Aorta (tissue), 5 donors: Measurements from ENCODE around the gene ANP32A. TPM values are rescaled to one million over a fixed set of nuclear protein-coding genes. Genes with fewer than 3 reads are reported as not detected.

Experiments
- ATAC-seq: fragments of 200-7000 bp; cut with Tn5 transposase; one replicate; pipeline ENCODE4 v1.9.1; 2022; ENCODE audit warnings: moderate library complexity; ENCODE audit not compliant: low FRiP score
- DNase-seq, 2 donors: peaks; one replicate each; pipeline ENCODE4 v3.0.0-alpha.2; 2020
- H3K27ac ChIP-seq, 2 donors: one replicate each; pipeline ENCODE4 v1.5.1; 2013; ENCODE audit warnings: low read length in 2 of 2, mild to moderate bottlenecking in 2 of 2, moderate library complexity in 2 of 2, control low read depth in 1 of 2, inconsistent platforms in 1 of 2, low read depth in 1 of 2
- H3K27me3 ChIP-seq, 2 donors: one replicate each; pipeline ENCODE4 v1.6.1; 2013; ENCODE audit warnings: control low read depth in 1 of 2, low read length in 1 of 2, mild to moderate bottlenecking in 1 of 2, moderate library complexity in 1 of 2; ENCODE audit not compliant: insufficient read depth in 2 of 2, control insufficient read depth in 1 of 2
- H3K36me3 ChIP-seq, 2 donors: one replicate each; pipeline ENCODE4 v1.6.1; 2013; ENCODE audit warnings: control low read depth in 1 of 2, low read length in 1 of 2, mild to moderate bottlenecking in 1 of 2; ENCODE audit not compliant: insufficient read depth in 2 of 2, control insufficient read depth in 1 of 2
- H3K4me1 ChIP-seq, 2 donors: one replicate each; pipeline ENCODE4 v1.6.1; 2013; ENCODE audit warnings: low read length in 2 of 2, control low read depth in 1 of 2, mild to moderate bottlenecking in 1 of 2, moderate library complexity in 1 of 2; ENCODE audit not compliant: insufficient read depth in 2 of 2, control insufficient read depth in 1 of 2
- H3K4me3 ChIP-seq, 2 donors: one replicate each; pipeline ENCODE4 v1.5.1; 2013; ENCODE audit warnings: low read length in 2 of 2, control low read depth in 1 of 2, mild to moderate bottlenecking in 1 of 2
- H3K9me3 ChIP-seq: one replicate; pipeline ENCODE4 v1.6.1; 2013; ENCODE audit warnings: mild to moderate bottlenecking, low read length; ENCODE audit not compliant: control insufficient read depth
- WGBS, 2 donors: extraction: QIAGEN DNeasy Blood & Tissue Kit; methylation state at CpG; one replicate each; pipeline ENCODE4 v1.1.7; 2013; 5-methylcytosine and 5-hydroxymethylcytosine counted together
- intact Hi-C, 2 donors: fragments of 100-400 bp; cut with DNase I; formaldehyde crosslinking; loops; one replicate each; pipeline versions ENCODE4 v1.14.2 to v1.15.0; 2022
- polyA plus RNA-seq, 2 donors: library from polyadenylated mRNA; stranded (reverse); fragments of 200-250 nt; gene quantifications; one replicate each; pipeline ENCODE4 v1.2.3, GENCODE V29; 2013
- total RNA-seq, 2 donors: library from RNA; stranded (reverse); fragmentation: NEBNext Ultra II Directional; extraction: Animal tissue kit (Norgen Biotek cat#: 25700); gene quantifications; one replicate each; pipeline ENCODE4 v1.2.1, GENCODE V29; 2021
- donor health status: healthy with polysubstance abuse.
- donor health status: Bipolar disorder and iron deficiency.
- donor health status: DM: no; HTN: no; CAD: no.
- donor health status: DM: no; HTN: no; CAD: no.
- donor health status: DM: yes; HTN: yes; CAD: no.

The ANP32A gene
- total and polyA plus RNA-seq, 4 donors = 63.2 to 106 (median 69.8) TPM

- no peaks in the 10 kb centered on the region for H3K36me3 ChIP-seq
- DNase-seq (peak; percentile 73 to 86), ATAC-seq (peak; percentile 60)
- intact Hi-C loops = loop anchor here in 1 of 2 donors (5.0 kb wide), 1 partner anchor 85 kb away; no protein-coding TSS in a partner anchor
- peak overlapping the region; percentile 67 to 86 for H3K4me3 ChIP-seq
- no peaks in the 10 kb centered on the region for H3K4me1 ChIP-seq
- H3K9me3 ChIP-seq = no peaks in the 10 kb centered on the region
- H3K27ac ChIP-seq = peak overlapping the region; percentile 43 to 44
- WGBS, 2 donors = 0% methylated on average over 44 to 64 of the region's 64 CpGs
- no peaks in the 10 kb centered on the region for H3K27me3 ChIP-seq
Observed at GRCh38 chr15:68817304-68818065, 3.2 kb downstream of the ANP32A start.

- 3% methylated on average over 13 of the region's 13 CpGs for WGBS, 2 donors
- intact Hi-C loops = loop anchor here in 1 of 2 donors (5.0 kb wide), 1 partner anchor 85 kb away; no protein-coding TSS in a partner anchor
Observed at GRCh38 chr15:68816795-68817303, 3.8 kb downstream of the ANP32A start.

GRCh38 chr15:68816158-68816557 lies 4.5 kb downstream of the ANP32A start:
- no peaks in the 10 kb centered on the region for H3K27me3 ChIP-seq
- 68 to 78% methylated on average over 4 of the region's 4 CpGs for WGBS, 2 donors
- intact Hi-C loops = loop anchor here in 1 of 2 donors (5.0 kb wide), 1 partner anchor 84 kb away; no protein-coding TSS in a partner anchor
- no peak overlapping the region for H3K27ac ChIP-seq
- no peaks in the 10 kb centered on the region for H3K4me1 ChIP-seq
- DNase-seq (no peak), ATAC-seq (no peak)
- no peaks in the 10 kb centered on the region for H3K9me3 ChIP-seq
- H3K36me3 ChIP-seq = no peaks in the 10 kb centered on the region
- H3K4me3 ChIP-seq = no peak overlapping the region

More at GRCh38 chr15:68816795-68817303, 3.8 kb downstream of the ANP32A start:
- no peaks in the 10 kb centered on the region for H3K27me3 ChIP-seq
- ATAC-seq (no peak), DNase-seq (no peak)
- H3K4me3 ChIP-seq = peak overlapping the region; percentile 67 to 86
- peak overlapping the region in 1 of 2 donors; percentile 6 for H3K27ac ChIP-seq
- H3K4me1 ChIP-seq = no peaks in the 10 kb centered on the region
- no peaks in the 10 kb centered on the region for H3K9me3 ChIP-seq
- no peaks in the 10 kb centered on the region for H3K36me3 ChIP-seq

GRCh38 chr15:68815598-68815997 lies 5.1 kb downstream of the ANP32A start:
- ATAC-seq (no peak), DNase-seq (no peak)
- H3K4me3 ChIP-seq = no peak overlapping the region
- H3K27me3 ChIP-seq = no peaks in the 10 kb centered on the region
- WGBS, 2 donors = 70% methylated on average over 4 of the region's 4 CpGs
- H3K36me3 ChIP-seq = no peaks in the 10 kb centered on the region
- intact Hi-C loops = loop anchor here in 1 of 2 donors (5.0 kb wide), 1 partner anchor 83 kb away; no protein-coding TSS in a partner anchor
- no peaks in the 10 kb centered on the region for H3K4me1 ChIP-seq
- H3K9me3 ChIP-seq = no peaks in the 10 kb centered on the region
- H3K27ac ChIP-seq = no peak overlapping the region

DNA sequence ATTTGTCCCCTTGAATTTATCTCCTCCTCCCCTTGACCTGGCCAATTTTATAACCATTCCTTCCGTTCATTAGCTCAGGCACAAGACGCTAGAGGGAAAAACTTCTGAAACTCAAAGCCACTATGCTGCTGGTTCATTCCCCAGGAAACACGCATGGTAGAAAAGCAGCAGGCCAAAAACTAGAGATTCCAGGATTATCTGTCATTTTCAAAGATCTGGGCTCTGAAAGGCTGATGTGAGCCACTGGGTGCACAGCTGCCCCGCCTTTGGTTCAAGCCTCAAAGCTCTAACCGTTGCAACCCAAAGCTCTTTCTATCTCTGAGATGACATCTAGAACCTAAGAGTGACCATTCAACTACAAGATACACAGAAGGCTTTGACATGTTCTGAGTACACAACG lies 6.1 kb downstream of the ANP32A start:
- no peak overlapping the region for H3K27ac ChIP-seq
- 83 to 86% methylated on average over 6 of the region's 6 CpGs for WGBS, 2 donors
- no peaks in the 10 kb centered on the region for H3K4me1 ChIP-seq
- H3K36me3 ChIP-seq = no peaks in the 10 kb centered on the region
- no peaks in the 10 kb centered on the region for H3K27me3 ChIP-seq
- H3K4me3 ChIP-seq = no peak overlapping the region
- intact Hi-C loops = no loop called here
- H3K9me3 ChIP-seq = no peaks in the 10 kb centered on the region
- no peak for DNase-seq
- no peak for ATAC-seq

DNA sequence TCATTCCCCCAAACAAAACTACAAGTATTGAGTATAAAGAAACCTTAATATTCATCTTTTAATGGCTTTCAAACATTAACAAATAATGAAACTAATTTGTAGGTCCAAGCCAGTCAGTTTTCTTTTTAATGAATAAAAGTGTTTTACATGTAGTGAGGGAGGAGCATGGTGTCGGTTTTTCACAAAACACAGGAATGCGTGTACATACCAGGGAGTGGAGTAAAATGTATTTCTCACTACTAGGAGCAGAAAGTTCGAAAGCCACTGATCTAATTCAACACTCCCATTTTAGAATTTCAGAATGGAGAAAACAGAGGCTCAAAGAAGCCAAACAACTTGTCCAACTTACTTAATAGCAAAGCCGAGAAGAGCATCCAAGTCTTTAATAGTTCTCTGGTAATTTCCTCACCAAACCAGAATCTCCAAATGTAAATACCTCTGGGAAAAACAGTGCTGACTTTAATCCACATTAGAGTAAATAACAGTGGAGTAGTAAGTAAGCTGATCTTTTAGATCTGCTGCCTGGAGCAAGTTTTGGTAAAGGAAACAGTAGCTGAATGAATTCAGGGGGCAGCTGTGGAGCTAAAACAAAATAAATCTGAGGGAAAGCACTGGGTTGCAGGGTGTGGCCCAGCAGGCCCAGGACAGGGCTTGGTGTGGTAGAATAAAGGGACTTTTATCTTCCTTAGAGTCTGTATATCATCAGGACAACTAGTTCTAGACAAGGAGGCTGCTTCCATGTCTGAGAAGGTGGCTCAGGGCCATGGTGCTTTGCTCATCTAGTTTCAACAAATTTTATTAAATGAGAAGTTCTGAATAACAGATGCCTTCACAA lies 7.9 kb downstream of the ANP32A start:
- Histone ChIP-seq H3K4me1 (no peaks in the 10 kb centered on the region), H3K27me3 (no peaks in the 10 kb centered on the region), H3K9me3 (no peaks in the 10 kb centered on the region), H3K4me3 (no peak overlapping the region), H3K27ac (no peak overlapping the region), H3K36me3 (no peaks in the 10 kb centered on the region)
- 25 to 29% methylated on average over 4 of the region's 4 CpGs for WGBS, 2 donors
- ATAC-seq = no peak
- intact Hi-C loops = no loop called here
- DNase-seq = no peak

GRCh38 chr15:68812069-68812468 lies 8.6 kb downstream of the ANP32A start:
- DNase-seq (no peak), ATAC-seq (no peak)
- intact Hi-C loops = no loop called here
- Histone ChIP-seq H3K4me3 (no peak overlapping the region), H3K27ac (no peak overlapping the region), H3K9me3 (no peaks in the 10 kb centered on the region), H3K4me1 (no peaks in the 10 kb centered on the region), H3K27me3 (no peaks in the 10 kb centered on the region), H3K36me3 (no peaks in the 10 kb centered on the region)
- 87 to 89% methylated on average over 8 of the region's 8 CpGs for WGBS, 2 donors

DNA sequence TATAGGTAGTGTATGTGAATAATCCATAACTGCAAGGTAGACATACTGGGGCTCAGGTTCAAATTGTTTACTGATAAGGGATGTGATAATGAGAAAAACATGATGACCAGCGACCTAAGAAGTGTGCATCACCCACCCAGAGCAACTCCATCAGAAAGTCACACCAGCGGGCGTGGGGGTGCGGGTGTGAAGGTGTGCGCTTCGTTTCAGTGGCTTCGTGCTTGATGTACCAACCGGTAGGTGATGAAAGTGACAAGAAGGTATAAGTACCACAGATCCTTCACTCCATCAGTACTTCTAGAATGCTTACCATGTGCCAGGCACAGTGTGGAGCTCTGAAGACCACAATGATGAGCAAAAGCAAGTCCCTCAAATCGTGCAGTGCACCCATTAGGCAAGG lies 11.2 kb downstream of the ANP32A start:
- H3K36me3 ChIP-seq = no peaks in the 10 kb centered on the region
- intact Hi-C loops = no loop called here
- no peaks in the 10 kb centered on the region for H3K9me3 ChIP-seq
- no peaks in the 10 kb centered on the region for H3K4me1 ChIP-seq
- no peak for DNase-seq
- 91% methylated on average over 9 of the region's 9 CpGs for WGBS, 2 donors
- no peak for ATAC-seq
- no peaks in the 10 kb centered on the region for H3K27me3 ChIP-seq
- H3K4me3 ChIP-seq = no peak overlapping the region
- H3K27ac ChIP-seq = no peak overlapping the region
